Measurements from ENCODE around the gene FGFR2. TPM values are rescaled to one million over a fixed set of nuclear protein-coding genes. Genes with fewer than 3 reads are reported as not detected.

Gene FGFR2
- polyA plus RNA-seq, 1 experiment = not detected

DNA sequence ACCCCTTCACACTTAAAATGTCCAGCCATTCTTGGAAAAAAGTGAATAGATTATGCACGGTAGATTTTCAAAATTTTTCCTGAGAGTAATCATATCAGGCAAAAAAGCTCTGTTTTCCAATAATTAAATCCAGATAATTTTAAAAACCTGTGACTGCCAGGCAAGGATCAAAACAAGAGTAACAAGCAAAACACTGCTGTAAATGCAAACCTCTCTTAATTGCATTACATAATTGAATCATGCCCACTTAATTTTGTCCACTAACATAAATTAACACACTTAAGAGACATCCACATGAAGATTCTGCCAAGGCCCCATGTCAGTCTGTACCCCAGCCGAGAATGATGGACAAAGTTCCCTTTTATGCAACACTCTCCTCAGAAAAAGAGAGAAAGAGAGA is 135.3 kb downstream of the FGFR2 start:
- Histone ChIP-seq H3K27me3 (ENCODE audit: control insufficient read depth, insufficient read depth, low read length) (no peaks in the 10 kb centered on the region), H3K9me3 (ENCODE audit: control insufficient read depth, insufficient read depth, low read length) (peaks cover 79% of the 10 kb centered on the region), H3K4me3 (ENCODE audit: low read depth, low read length) (no peak overlapping the region), H3K27ac (ENCODE audit: low read depth, low read length) (no peak overlapping the region)
- ChIA-PET POLR2A (no interaction called here), CTCF (interaction anchor here (0.6 kb wide), 1 partner anchor 230 kb away, joined by 3 read pairs; no protein-coding TSS in a partner anchor)
- TF ChIP-seq, protein P1, sequence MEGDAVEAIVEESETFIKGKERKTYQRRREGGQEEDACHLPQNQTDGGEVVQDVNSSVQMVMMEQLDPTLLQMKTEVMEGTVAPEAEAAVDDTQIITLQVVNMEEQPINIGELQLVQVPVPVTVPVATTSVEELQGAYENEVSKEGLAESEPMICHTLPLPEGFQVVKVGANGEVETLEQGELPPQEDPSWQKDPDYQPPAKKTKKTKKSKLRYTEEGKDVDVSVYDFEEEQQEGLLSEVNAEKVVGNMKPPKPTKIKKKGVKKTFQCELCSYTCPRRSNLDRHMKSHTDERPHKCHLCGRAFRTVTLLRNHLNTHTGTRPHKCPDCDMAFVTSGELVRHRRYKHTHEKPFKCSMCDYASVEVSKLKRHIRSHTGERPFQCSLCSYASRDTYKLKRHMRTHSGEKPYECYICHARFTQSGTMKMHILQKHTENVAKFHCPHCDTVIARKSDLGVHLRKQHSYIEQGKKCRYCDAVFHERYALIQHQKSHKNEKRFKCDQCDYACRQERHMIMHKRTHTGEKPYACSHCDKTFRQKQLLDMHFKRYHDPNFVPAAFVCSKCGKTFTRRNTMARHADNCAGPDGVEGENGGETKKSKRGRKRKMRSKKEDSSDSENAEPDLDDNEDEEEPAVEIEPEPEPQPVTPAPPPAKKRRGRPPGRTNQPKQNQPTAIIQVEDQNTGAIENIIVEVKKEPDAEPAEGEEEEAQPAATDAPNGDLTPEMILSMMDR (IDR thresholded peaks at IDR 0.05; ENCODE audit: low read depth, low read length) = no peak
- no peak for DNase-seq (ENCODE audit: low read depth, low spot score)

DNA sequence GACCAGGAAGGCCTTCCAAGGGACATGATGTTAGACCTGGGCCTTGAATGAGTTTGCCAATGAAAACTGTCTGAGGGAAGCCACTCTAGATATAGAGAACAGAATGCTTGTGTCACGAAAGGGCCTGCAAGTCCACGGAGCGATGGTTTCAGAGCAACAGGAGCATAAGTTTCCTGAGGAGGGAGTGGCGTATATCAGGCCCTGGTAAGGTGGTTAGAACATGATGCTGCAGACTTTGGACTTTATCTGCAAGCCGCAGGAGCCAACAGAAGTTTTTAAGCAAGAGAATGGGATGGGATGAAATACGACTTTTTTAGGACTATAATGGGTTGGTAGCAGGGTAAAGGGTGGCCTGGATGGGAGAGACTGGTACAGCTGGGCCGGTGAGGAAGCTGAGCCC is 136.0 kb downstream of the FGFR2 start:
- Histone ChIP-seq H3K4me3 (ENCODE audit: low read depth, low read length) (no peak overlapping the region), H3K27me3 (ENCODE audit: control insufficient read depth, insufficient read depth, low read length) (no peaks in the 10 kb centered on the region), H3K27ac (ENCODE audit: low read depth, low read length) (no peak overlapping the region), H3K9me3 (ENCODE audit: control insufficient read depth, insufficient read depth, low read length) (peaks cover 81% of the 10 kb centered on the region)
- ChIA-PET POLR2A (no interaction called here), CTCF (interaction anchor here (0.6 kb wide), 1 partner anchor 229 kb away, joined by 3 read pairs; no protein-coding TSS in a partner anchor)
- TF ChIP-seq, protein P1 (IDR thresholded peaks at IDR 0.05; ENCODE audit: low read depth, low read length) = no peak
- no peak for DNase-seq (ENCODE audit: low read depth, low spot score)

DNA sequence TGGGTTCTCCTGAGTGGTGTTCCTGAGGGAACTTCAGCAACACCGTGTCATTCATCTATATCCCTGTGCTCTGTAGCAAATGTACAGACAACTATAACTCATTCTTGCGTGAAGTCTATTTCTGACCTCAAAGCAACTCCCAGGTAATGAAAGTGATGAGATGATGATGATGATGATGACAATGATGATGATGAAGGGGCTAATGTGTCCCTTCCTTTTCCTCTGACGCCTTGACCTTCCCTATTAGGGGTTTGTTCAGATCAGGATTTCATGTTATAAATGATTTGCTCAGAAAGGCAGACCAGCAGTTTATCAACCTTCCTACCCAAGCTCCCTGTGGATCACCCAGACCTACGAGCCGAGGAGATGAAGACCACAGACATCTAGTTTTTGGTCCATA is 136.9 kb downstream of the FGFR2 start:
- ChIA-PET POLR2A (no interaction called here), CTCF (no interaction called here)
- no peaks in the 10 kb centered on the region for H3K27me3 ChIP-seq (ENCODE audit: control insufficient read depth, insufficient read depth, low read length)
- H3K9me3 ChIP-seq (ENCODE audit: control insufficient read depth, insufficient read depth, low read length) = peaks cover 77% of the 10 kb centered on the region
- no peak for DNase-seq (ENCODE audit: low read depth, low spot score)
- no peak overlapping the region for H3K4me3 ChIP-seq (ENCODE audit: low read depth, low read length)
- H3K27ac ChIP-seq (ENCODE audit: low read depth, low read length) = no peak overlapping the region
- TF ChIP-seq, protein P1 (IDR thresholded peaks at IDR 0.05; ENCODE audit: low read depth, low read length) = no peak

DNA sequence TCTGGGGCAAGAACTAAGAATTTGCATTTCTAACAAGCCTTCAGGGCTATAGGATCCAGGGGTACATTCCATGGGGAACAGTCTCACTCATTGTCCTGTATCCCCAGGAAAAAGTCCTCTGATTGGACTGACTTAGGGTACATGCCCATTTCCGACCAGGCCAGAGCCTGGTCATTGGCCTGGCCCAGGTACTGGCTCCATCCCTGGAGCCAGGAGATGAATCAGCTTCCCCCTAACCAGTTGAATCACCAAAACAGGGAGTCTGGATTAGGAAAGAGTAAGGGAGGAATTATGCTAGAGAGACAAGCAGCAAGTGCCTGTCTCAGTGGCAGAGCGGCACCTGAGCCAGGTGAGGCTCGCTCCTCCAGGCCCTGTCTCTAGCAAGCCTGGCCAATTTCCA is 137.5 kb downstream of the FGFR2 start:
- CTCF ChIA-PET = no interaction called here
- TF ChIP-seq, protein P1 (IDR thresholded peaks at IDR 0.05; ENCODE audit: low read depth, low read length) = no peak
- no peak for DNase-seq (ENCODE audit: low read depth, low spot score)

DNA sequence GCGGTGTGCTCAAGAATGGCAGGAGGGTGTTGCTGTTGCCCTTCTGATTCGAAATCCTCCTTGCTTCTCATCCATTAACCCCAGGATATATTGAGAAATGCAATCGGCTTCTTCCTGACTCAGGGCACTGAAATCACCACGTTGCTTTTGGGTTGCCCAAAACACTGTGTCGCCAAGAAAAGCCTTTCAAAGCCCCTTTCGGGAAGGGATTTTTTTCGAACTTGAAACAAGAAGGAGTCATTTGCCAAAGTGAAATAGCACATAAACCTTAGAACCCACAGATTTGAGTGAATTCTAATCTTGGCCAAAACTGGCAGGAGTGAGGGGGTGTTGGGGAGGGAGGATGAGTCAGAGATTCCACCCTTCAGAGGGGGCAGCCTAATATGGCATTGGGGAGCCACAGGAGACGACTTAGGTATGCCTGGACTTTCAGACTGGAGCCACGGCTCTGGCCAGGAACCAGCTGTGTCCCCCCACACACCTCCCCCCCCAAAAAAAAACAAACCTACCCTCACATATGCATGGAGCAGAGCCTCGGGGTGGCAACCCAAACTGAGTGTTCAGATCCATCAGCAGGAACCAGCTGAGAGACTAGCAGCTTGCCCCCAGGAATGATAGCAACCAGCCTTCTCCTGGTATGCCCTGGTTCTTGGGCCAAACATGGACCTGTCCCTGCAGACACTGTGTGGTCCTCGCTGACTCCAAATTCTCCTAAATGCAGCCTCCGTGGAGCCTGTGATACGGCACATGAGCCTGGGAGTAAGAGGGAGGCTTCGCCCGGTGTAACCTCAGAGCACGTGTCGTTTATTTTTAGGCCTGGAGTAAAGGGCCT is 138.4 kb downstream of the FGFR2 start:
- no peak overlapping the region for H3K4me3 ChIP-seq (ENCODE audit: low read depth, low read length)
- peaks cover 68% of the 10 kb centered on the region for H3K9me3 ChIP-seq (ENCODE audit: control insufficient read depth, insufficient read depth, low read length)
- POLR2A ChIA-PET = no interaction called here
- H3K27me3 ChIP-seq (ENCODE audit: control insufficient read depth, insufficient read depth, low read length) = no peaks in the 10 kb centered on the region
- no peak overlapping the region for H3K27ac ChIP-seq (ENCODE audit: low read depth, low read length)
- CTCF ChIA-PET = no interaction called here
- DNase-seq (ENCODE audit: low read depth, low spot score) = no peak
- TF ChIP-seq, protein P1 (IDR thresholded peaks at IDR 0.05; ENCODE audit: low read depth, low read length) = no peak

More for the DNA sequence above, 137.5 kb downstream of the FGFR2 start:
- peaks cover 74% of the 10 kb centered on the region for H3K9me3 ChIP-seq (ENCODE audit: control insufficient read depth, insufficient read depth, low read length)
- no peak overlapping the region for H3K27ac ChIP-seq (ENCODE audit: low read depth, low read length)
- H3K27me3 ChIP-seq (ENCODE audit: control insufficient read depth, insufficient read depth, low read length) = no peaks in the 10 kb centered on the region
- H3K4me3 ChIP-seq (ENCODE audit: low read depth, low read length) = no peak overlapping the region
- POLR2A ChIA-PET = no interaction called here
